Measurements from ENCODE around the gene NXPH1. TPM values are rescaled to one million over a fixed set of nuclear protein-coding genes. Genes with fewer than 3 reads are reported as not detected.

The NXPH1 gene
- total RNA-seq, 4 donors from 2014 or later = not detected

DNA sequence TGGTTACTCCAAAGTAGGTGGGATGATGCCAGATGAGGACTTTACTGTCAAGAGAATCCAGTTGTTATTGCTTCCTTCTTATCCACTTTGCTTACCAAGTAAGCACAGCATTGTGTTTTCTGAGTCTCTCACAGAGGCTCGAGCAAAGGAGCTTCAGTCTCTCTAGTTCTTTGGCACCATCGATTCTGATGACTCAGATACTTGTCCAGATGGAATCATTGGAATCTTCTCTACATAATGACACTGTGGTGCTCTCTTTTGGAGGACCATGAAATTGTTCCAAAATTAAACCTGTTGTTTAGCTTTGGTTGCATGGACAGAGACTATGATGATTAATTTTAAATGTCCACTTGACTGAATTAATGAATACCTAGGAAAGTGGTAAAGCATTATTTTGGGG lies 132.6 kb downstream of the NXPH1 start:
- H3K27ac ChIP-seq = no peak overlapping the region
- H3K27me3 ChIP-seq = no peaks in the 10 kb centered on the region
- no peaks in the 10 kb centered on the region for H3K9me3 ChIP-seq
- TF ChIP-seq EP300 (IDR thresholded peaks at IDR 0.05) (no peak), POLR2AphosphoS5 (IDR thresholded peaks at IDR 0.05) (no peak), POLR2A (IDR thresholded peaks at IDR 0.05) (no peak)
- TF ChIP-seq, protein P1, sequence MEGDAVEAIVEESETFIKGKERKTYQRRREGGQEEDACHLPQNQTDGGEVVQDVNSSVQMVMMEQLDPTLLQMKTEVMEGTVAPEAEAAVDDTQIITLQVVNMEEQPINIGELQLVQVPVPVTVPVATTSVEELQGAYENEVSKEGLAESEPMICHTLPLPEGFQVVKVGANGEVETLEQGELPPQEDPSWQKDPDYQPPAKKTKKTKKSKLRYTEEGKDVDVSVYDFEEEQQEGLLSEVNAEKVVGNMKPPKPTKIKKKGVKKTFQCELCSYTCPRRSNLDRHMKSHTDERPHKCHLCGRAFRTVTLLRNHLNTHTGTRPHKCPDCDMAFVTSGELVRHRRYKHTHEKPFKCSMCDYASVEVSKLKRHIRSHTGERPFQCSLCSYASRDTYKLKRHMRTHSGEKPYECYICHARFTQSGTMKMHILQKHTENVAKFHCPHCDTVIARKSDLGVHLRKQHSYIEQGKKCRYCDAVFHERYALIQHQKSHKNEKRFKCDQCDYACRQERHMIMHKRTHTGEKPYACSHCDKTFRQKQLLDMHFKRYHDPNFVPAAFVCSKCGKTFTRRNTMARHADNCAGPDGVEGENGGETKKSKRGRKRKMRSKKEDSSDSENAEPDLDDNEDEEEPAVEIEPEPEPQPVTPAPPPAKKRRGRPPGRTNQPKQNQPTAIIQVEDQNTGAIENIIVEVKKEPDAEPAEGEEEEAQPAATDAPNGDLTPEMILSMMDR (IDR thresholded peaks at IDR 0.05) = no peak
- H3K4me3 ChIP-seq = no peak overlapping the region
- no peaks in the 10 kb centered on the region for H3K36me3 ChIP-seq
- DNase-seq (ENCODE audit: low spot score in 2 of 2) = no peak
- H3K4me1 ChIP-seq = no peaks in the 10 kb centered on the region
- 65% methylated on average over 2 of the region's 2 CpGs for WGBS

DNA sequence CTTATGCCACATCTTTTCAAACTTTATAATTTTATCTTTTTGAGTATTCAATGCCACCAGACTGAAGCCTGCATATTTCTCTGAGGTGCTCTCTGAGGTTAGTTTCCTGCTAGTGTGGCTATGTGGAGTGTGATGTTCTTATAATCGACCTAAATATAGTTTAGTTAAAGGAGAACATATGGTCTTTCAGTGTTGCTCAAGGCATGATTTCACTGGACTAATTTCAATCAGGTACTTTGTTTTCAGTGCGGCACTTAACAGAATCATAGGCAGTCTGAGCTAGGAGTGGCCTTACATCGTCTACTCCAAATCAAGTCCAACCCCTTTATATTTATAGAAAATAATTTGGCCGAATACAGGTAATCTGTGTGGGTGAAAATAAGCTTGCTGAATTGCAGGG lies 134.2 kb downstream of the NXPH1 start:
- 77% methylated on average over 4 of the region's 4 CpGs for WGBS
- H3K27ac ChIP-seq = no peak overlapping the region

DNA sequence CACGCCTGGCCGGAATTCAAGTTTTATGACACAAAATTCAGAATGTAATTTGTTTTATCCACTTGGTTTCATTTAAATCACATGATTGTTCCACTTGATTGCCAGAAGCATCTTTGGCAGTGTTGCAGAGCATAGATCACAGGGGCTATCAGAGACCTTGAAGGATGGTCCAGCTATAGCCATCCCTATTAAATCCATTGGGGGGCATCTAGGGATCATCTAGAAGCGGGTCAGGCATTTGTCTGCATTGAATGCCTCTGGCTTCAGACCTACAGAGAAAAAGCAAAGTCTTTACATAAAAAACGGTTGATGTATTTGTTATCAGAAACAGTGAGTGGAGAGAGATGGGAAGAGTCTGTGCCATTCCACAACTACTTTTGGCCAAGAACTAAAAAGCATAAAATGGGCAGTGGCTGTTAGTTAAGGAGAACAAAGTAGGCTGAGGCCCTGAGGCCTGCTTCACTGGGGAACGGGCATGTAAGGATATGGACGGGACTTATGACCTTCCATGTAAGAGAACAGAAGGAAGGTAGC lies 146.3 kb downstream of the NXPH1 start:
- Histone ChIP-seq H3K9me3 (no peaks in the 10 kb centered on the region), H3K36me3 (no peaks in the 10 kb centered on the region), H3K4me3 (no peak overlapping the region), H3K27ac (no peak overlapping the region), H3K4me1 (no peaks in the 10 kb centered on the region), H3K27me3 (no peaks in the 10 kb centered on the region)
- TF ChIP-seq EP300 (IDR thresholded peaks at IDR 0.05) (no peak), POLR2AphosphoS5 (IDR thresholded peaks at IDR 0.05) (no peak), POLR2A (IDR thresholded peaks at IDR 0.05) (no peak)
- TF ChIP-seq, protein P1 (IDR thresholded peaks at IDR 0.05) = no peak
- no peak for DNase-seq (ENCODE audit: low spot score in 2 of 2)
- 83% methylated on average over 6 of the region's 6 CpGs for WGBS

More for the DNA sequence above, 134.2 kb downstream of the NXPH1 start:
- H3K9me3 ChIP-seq = no peaks in the 10 kb centered on the region
- H3K27me3 ChIP-seq = no peaks in the 10 kb centered on the region
- TF ChIP-seq EP300 (IDR thresholded peaks at IDR 0.05) (no peak), POLR2A (IDR thresholded peaks at IDR 0.05) (no peak), POLR2AphosphoS5 (IDR thresholded peaks at IDR 0.05) (no peak)
- TF ChIP-seq, protein P1 (IDR thresholded peaks at IDR 0.05) = no peak
- no peaks in the 10 kb centered on the region for H3K4me1 ChIP-seq
- H3K36me3 ChIP-seq = no peaks in the 10 kb centered on the region
- H3K4me3 ChIP-seq = no peak overlapping the region
- DNase-seq (ENCODE audit: low spot score in 2 of 2) = no peak

DNA sequence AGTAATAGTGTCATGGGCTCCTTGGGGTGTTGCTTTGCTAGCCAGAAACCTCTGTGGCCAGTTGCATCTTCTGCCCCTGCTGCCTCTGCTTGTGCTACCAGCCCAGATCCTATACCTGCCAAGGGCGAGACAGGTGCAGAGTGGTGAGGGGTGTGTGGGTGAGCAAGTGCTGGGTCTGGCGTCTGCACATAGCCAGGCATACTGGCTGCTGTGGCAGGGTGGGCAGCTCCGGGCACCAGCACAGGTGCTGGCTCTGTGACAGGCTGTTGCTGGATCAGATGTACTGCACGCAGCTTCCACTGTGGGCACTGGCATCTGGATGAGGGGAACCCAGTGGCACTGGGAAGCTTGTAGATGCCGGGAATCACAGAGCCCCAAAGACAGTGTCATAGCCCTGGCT lies 148.4 kb downstream of the NXPH1 start:
- WGBS = 100% methylated on average over 2 of the region's 5 CpGs
- Histone ChIP-seq H3K9me3 (no peaks in the 10 kb centered on the region), H3K4me3 (no peak overlapping the region), H3K4me1 (no peaks in the 10 kb centered on the region), H3K27me3 (no peaks in the 10 kb centered on the region), H3K36me3 (no peaks in the 10 kb centered on the region), H3K27ac (no peak overlapping the region)
- TF ChIP-seq EP300 (IDR thresholded peaks at IDR 0.05) (no peak), POLR2AphosphoS5 (IDR thresholded peaks at IDR 0.05) (no peak), POLR2A (IDR thresholded peaks at IDR 0.05) (no peak)
- TF ChIP-seq, protein P1 (IDR thresholded peaks at IDR 0.05) = no peak
- no peak for DNase-seq (ENCODE audit: low spot score in 2 of 2)

DNA sequence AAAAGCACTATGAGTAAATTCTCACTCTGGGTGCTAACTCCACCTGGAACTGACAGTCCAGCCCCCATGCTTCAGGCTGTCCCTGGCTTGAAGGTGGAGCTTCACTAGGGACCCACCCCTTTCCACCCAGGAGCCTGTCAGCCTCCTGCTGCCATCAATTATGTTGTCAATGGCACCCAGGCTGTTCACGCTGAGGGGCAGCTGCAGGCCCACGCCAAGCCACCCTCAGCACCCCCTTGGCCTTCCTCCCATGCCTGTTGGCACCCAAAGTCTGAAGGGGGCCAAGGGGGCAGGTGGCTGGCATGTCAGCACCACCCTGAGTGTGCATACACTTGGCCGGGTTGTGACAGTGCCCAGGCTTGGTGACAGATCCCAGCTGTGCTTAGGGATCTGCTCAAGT lies 149.3 kb downstream of the NXPH1 start:
- 95% methylated on average over 3 of the region's 3 CpGs for WGBS
- Histone ChIP-seq H3K27ac (no peak overlapping the region), H3K4me1 (no peaks in the 10 kb centered on the region), H3K27me3 (no peaks in the 10 kb centered on the region), H3K4me3 (no peak overlapping the region), H3K9me3 (no peaks in the 10 kb centered on the region), H3K36me3 (no peaks in the 10 kb centered on the region)
- no peak for DNase-seq (ENCODE audit: low spot score in 2 of 2)
- TF ChIP-seq, protein P1 (IDR thresholded peaks at IDR 0.05) = no peak
- TF ChIP-seq EP300 (IDR thresholded peaks at IDR 0.05) = no peak
- no peak for TF ChIP-seq POLR2A (IDR thresholded peaks at IDR 0.05)
- TF ChIP-seq POLR2AphosphoS5 (IDR thresholded peaks at IDR 0.05) = no peak
